Measurements from ENCODE around the gene RMDN2.
"Not testable (repeated sequence)": the region's sequence is repeated elsewhere in the genome, so short reads cannot be mapped to it uniquely, and the experiment has no call there.

Gene RMDN2

DNA sequence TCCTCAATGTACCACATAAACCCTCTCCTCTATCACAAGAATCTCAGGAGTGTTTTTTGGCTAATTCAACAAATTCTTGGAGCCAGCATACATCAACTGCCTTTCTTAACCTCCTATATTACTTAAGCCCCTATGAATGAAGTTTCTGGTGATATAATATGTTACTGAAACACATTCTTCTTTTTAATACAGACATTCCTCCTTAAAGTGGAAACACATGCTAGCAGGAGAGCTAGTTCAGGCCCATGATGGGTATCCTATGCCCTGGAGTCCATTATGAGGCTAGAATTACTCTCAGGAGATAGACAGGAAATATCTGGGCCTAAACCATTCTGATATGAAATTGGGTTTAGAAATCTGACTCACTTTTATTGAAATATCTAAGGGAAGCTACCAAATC lies 26.6 kb upstream of the RMDN2 start:
- no peak for DNase-seq

- no peak for DNase-seq
These were observed 22.1 kb upstream of the RMDN2 start for GRCh38 chr2:37902991-37903390.

DNA sequence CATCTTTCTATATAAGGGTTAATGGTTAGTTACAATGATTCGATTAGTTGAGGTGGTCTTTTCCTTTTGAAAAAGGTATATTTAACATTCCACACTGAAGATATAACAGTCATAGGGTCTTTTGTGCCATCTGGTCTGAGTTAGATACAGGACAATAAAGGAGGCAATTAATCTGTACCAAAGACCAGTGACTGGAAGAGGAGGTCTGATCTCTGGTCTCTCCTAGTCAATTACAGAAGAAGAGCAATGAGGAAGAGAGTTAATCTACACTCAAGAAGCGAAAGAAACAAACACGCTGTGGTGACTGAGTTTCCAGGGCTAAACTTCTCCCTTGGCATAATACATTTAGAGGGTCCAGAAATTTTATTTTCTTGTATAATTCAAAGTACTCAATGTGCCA lies 20.7 kb upstream of the RMDN2 start:
- DNase-seq = no peak

GRCh38 chr2:37904993-37905392 lies 20.1 kb upstream of the RMDN2 start:
- no peak for DNase-seq

DNA sequence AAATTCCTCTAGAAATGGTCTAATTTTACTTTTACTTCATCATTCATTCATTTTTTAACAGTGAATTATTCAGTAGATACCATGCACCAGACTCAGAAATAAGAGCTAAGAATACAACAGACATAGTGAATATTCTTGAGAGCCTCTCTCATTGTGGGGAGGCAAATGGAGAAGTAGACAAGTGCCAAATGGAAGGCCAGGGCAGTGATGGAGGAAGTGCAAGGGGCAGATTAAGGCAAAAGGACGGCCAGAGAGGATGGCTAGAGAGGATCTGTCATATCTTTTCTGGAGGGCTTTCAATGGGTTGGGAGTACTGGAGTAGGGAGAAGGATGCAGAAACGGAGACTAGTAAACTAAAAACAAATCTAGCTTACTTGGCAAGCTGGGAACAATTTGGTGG lies 19.0 kb upstream of the RMDN2 start:
- DNase-seq = no peak

GRCh38 chr2:37907501-37908225 lies 17.4 kb upstream of the RMDN2 start:
- no peak for DNase-seq

DNA sequence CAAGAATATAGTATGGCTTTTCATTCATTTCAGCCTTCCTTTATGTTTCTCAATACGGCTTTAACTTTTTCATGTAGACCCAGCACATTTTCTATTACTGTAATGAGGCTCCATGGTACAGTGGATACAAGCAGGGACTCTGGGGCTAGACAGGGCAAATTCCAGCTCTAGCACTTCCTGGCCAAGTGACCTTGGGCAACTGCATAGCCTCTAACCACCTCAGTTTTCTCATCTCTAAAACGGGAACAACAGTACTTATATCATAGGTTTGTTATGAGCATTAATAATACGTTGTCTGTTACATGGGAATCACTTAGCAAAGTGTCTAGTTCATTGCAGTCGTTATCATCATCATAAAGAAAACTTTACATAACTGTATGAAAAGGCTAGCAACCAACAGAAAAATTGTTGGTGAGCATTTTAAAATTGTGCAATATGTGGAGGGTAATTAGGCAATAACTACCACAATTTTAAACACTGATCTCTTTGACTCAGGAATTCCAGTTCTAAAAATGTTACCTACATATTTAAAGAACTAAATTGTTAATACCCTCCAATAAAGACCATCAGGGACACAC lies 13.7 kb upstream of the RMDN2 start:
- no peak for DNase-seq

GRCh38 chr2:37912056-37912455 lies 13.0 kb upstream of the RMDN2 start:
- DNase-seq = no peak

DNA sequence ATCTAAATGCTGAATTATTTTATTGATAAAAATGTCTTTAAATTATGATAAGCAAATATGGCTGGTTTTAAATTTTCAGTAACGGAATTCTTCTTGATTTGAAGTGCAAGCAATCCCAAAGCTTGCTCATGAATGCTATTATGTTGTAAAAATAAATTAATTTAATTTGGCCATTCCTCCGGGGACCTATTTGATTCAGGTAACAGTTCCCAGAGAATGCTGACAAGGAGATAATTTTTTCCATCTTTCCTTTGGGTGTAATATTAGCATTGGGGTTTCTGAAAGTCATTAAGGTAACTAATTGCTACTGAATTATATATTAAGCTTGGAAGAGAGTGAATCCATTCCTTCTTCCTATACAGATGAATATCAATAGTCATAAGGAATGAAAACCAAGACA lies 12.5 kb upstream of the RMDN2 start:
- no peak for DNase-seq

DNA sequence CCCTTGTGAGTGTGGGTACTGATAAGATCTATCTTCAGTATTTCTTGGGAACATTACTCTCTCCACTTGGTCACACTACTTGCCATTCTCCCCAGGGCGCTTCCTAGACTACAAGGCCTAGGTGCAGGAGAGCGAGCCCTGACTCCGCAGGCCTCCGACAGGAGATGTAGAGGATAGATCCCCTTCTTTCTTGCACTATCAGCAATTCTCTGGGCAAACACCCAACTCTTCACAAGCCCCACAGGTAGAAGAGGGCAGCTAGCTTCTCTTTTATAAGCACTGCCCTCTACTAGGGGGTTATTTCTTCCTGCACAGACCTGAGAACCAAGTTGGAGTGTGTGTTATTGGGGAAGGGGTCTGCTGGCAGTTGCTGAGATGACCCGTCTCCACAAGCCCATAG lies 10.7 kb upstream of the RMDN2 start:
- DNase-seq = no peak

DNA sequence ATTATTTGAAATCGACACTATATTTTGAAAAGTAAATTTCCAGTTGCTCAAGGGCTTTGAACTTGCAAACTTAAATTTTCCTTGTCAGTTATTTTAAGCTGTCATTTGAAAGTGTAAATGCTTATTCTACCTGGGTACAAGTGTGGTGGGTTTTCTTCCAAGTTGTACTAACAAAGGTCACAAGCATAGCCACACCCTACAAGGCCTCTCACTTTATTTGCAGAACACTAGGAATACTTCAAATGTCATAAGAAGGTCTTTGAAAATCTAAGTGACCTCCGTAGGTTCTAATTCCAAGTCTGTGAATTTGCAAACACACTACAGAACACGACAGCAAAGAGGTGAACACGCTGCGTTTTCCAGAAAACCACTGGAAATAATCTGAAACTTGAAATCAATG lies 9.3 kb upstream of the RMDN2 start:
- DNase-seq = no peak

- no peak for DNase-seq
These were observed 8.5 kb upstream of the RMDN2 start for GRCh38 chr2:37916512-37917082.

DNA sequence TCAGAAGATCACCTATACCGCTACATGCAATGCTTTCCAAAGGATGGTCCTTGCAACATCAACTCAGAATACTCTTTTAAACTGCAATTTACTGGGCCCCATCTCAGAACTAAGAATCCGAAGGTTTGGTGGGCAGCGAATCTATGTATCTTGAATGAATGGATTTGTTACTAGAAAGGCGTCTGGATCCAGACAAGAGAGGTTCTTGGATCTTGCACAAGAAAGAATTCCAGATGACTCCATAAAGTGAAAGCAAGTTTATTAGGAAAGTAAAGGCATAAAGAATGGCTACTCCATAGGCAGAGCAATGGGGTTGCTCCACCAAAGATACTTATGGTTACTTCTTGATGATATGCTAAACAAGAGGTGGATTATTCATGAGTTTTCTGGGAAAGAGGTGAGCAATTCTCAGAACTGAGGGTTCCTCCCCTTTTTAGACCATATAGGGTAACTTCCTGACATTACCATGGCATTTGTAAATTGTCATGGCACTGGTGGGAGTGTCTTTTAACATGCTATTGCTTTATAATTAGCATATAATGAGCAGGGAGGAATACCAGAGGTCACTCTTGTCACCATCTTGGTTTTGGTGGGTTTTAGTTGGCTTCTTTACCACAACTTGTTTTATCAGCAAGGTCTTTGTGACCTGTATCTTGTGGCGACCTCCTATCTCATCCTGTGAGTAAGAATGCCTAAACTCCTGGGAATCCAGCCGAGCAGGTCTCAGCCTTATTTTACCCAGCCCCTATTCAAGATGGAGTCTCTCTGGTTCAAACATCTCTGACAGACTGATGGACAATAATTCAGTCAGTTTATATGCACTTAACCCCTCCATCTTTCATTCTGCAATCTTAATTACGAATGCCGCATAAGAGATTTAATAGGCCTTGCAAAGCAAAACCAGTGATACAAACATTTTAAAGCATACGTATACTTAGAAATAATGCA lies 7.5 kb upstream of the RMDN2 start:
- no peak for DNase-seq

GRCh38 chr2:37918742-37919186 lies 6.3 kb upstream of the RMDN2 start:
- DNase-seq = no peak

DNA sequence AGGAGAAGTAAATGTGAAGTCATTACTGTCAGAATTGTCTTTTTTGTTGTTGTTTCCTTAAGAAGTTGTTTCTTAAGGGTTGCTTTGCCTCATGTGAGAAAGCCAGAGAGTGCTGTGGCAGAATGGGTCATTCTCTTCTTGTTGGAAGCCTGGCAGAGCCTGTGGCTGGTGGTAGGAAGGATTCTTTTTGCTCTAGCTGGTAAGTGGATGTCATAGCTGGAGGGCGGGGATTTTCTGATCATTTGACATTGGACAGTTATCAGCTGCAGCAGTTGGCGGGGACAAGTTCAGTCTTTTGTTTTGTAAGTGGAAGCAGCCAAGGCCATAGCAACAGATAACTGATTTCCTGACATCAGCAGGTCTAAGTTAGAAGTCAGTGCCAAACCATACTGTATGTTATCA lies 5.5 kb upstream of the RMDN2 start:
- no peak for DNase-seq

DNA sequence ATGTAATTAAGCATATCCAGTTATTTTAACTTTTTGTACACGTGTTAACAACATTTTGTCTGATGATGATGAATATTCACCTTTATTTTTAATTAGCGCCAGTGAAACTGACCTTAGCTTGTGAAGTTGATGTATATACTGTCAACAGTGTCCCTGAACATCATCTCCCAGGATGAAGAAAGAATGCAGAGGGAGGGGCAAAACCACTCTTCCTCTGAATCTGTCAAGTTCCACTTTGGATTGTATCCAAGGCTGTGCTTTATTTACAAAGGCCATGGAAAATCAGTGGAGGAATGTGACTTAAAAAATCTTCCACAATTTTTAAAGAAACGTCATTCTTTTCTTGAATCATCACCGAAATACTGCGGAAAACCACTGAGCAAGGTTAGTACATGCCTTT lies 4.5 kb upstream of the RMDN2 start:
- no peak for DNase-seq

- no peak for DNase-seq
These were observed 3.3 kb upstream of the RMDN2 start for GRCh38 chr2:37921781-37922180.

DNA sequence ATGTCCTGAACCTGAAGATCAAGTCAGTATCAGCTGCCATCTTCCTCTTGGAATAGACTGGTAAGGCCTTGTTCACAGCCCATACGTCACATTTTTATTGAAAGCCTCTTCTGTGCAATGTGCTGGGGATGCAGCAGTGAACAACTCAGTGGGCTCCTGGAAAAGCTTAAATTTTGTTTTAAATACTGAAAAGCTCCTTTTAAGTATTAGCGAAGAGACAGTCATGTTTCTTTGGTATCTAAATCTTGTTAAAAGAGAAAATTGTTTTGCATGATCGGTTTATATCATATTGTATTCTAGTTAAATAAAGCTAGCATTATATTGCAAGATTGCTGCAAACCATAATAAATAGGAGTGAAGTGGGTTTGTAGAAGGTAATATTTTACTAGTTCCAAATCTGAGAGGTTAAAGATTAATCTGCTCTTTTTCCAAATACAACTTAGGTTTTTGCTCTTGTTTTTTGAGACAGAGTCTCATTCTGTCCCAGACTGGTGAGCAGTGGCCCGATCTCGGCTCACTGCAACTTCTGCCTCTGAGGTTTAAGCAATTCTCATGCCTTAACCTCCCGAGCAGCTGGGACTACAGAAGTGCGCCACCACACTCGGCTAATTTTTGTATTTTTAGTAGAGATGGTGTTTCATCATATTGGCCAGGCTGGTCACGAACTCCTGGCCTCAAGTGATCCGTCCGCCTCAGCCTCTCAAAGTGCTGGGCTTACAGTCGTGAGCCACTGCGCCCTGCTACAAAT lies 1.6 kb upstream of the RMDN2 start:
- no peak for DNase-seq

DNA sequence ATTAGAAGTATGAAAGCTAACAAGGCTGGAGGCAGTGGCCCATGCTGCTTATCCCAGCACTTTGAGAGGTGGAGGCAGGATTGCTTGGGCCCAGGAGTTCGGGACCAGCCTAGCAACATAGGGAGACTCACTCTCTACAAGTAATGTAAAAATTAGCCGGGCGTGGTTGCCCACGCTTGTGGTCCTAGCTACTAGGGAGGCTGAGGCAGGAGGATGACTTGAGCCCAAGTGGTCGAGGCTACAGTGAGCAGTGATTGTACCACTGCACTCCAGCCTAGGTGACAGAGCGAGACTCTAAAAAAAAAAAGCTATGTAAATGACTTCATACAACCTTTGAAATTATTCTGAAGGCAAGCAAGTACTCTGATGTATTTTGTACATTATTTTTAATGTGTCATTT lies 1.5 kb downstream of the RMDN2 start:
- DNase-seq = no peak

DNA sequence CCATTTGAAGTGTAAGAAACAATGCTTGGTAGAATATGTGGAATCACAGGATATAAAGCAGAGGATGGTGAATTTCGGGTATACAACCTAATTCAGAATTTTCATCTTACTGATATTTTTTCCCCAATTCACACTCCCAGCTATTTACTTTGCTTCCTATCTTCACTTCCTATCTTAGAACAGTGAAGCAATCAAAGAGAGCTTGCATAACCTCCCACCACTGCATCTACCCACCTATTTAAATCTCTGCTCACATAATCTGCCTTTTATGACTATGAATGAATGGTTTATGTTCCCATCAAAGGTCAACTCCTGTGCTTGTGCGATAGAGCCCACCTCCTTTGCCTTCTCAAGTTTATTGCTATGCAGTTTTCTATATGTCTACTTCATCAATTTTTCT lies 3.3 kb downstream of the RMDN2 start:
- no peak for DNase-seq

DNA sequence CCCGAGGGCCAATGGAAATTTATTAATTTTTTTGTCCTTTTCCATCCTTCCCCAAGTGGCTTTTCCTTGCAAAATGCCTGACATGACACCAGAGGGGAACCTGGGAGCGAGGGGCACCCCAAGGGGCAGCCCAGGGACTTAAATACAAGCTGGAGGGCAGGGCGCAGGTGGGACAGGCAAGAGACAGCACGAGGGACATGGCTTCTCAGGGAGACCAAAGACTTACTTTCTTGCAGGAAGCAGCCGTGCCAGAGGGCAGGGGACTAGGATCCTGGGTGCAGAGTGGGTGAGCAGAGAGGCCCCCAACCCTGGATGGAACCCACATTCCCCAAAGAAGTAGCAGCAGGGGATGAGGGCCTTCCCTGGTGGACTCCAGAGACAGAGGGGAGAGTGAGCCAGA lies 5.3 kb downstream of the RMDN2 start:
- DNase-seq = not testable (repeated sequence)

GRCh38 chr2:37932873-37933272 lies 7.8 kb downstream of the RMDN2 start:
- not testable (repeated sequence) for DNase-seq
